A673 (cell line): ENCODE data around the gene CDK14. TPM values are rescaled to one million over a fixed set of nuclear protein-coding genes. Genes with fewer than 3 reads are reported as not detected.

Source experiments
- BruUV-seq: library from RNA; stranded (reverse); fragments of 400-500 nt; replicated peaks from 2 replicates; lab custom pipeline; 2021; lab: Mats Ljungman, UMichigan
- CTCF ChIA-PET: fragments of 300-600 bp; sonication (Branson Sonifier 250); formaldehyde crosslinking; loops from one replicate; lab custom pipeline; 2022; ENCODE audit warnings: antibody characterized with exemption; lab: Charles Lee
- POLR2A ChIA-PET: fragments of 300-600 bp; sonication (Branson Sonifier 250); formaldehyde crosslinking; loops from one replicate; lab custom pipeline; 2022; ENCODE audit warnings: antibody characterized with exemption; ENCODE audit not compliant: low non-redundant PET; lab: Charles Lee
- DNase-seq: peaks from one replicate; pipeline ENCODE4 v3.0.0-alpha.2; 2015; ENCODE audit warnings: low spot score
- H3K27ac ChIP-seq: fragments of 200-600 bp; sonication (generic); 2 replicates; pipeline ENCODE4 v1.5.1; 2016; ENCODE audit warnings: mixed run types, low read depth, mild to moderate bottlenecking, mixed read lengths, antibody characterized with exemption, low read length; ENCODE audit not compliant: poor library complexity, severe bottlenecking
- H3K27me3 ChIP-seq: fragments of 200-600 bp; sonication (generic); replicated peaks from 2 replicates; pipeline ENCODE4 v1.6.1; 2017; ENCODE audit warnings: mixed run types, low read depth, mild to moderate bottlenecking, mixed read lengths, antibody characterized with exemption, low read length; ENCODE audit not compliant: insufficient read depth, poor library complexity
- H3K36me3 ChIP-seq: fragments of 200-600 bp; sonication (generic); 2 replicates; pipeline ENCODE4 v1.6.1; 2016; ENCODE audit warnings: mixed run types, mild to moderate bottlenecking, mixed read lengths, antibody characterized with exemption, low read length; ENCODE audit not compliant: insufficient read depth, poor library complexity, severe bottlenecking
- H3K4me1 ChIP-seq: fragments of 200-600 bp; sonication (generic); 2 replicates; pipeline ENCODE4 v1.6.1; 2017; ENCODE audit warnings: mixed run types, mild to moderate bottlenecking, mixed read lengths, antibody characterized with exemption, low read length; ENCODE audit not compliant: insufficient read depth, poor library complexity, severe bottlenecking
- H3K4me3 ChIP-seq: fragments of 200-600 bp; sonication (generic); 2 replicates; pipeline ENCODE4 v1.5.1; 2016; ENCODE audit warnings: low read depth, mixed run types, mild to moderate bottlenecking, mixed read lengths, low read length; ENCODE audit not compliant: poor library complexity, severe bottlenecking
- H3K9me3 ChIP-seq: fragments of 200-600 bp; sonication (generic); 2 replicates; pipeline ENCODE4 v1.6.1; 2016; ENCODE audit warnings: mixed run types, low read depth, mild to moderate bottlenecking, mixed read lengths, antibody characterized with exemption, low read length; ENCODE audit not compliant: poor library complexity, severe bottlenecking
- EZH2 ChIP-seq: fragments of 200-600 bp; sonication (generic); IDR thresholded peaks from 2 replicates; pipeline ENCODE4 v1.6.1; 2017; ENCODE audit warnings: borderline replicate concordance, low read depth, mild to moderate bottlenecking, mixed read lengths, antibody characterized with exemption, low read length; ENCODE audit not compliant: poor library complexity, severe bottlenecking
- intact Hi-C: fragments of 100-400 bp; cut with micrococcal nuclease; formaldehyde crosslinking; loops from one replicate; pipeline ENCODE4 v1.10.0; 2022; ENCODE audit not compliant: unreplicated experiment
- total RNA-seq: library from RNA; stranded (reverse); gene quantifications from 2 replicates; pipeline ENCODE4 v1.2.3, GENCODE V29; 2021
- TF ChIP-seq, protein P1 (sequence below): fragments of 300-800, 200-600 bp; sonication (generic); conservative IDR thresholded peaks from 2 replicates; pipeline ENCODE4 v1.5.1; 2017; ENCODE audit warnings: low read depth, mild to moderate bottlenecking, antibody characterized with exemption, low read length, moderate library complexity, mixed read lengths

Gene CDK14
- total RNA-seq, 1 experiment from 2014 or later = 128 TPM

GRCh38 chr7:90894122-90894521, 298.0 kb downstream of the CDK14 start:
- CTCF ChIA-PET = no interaction called here
- BruUV-seq = no TSS peak
- Histone ChIP-seq H3K4me3 (no peak overlapping the region), H3K27me3 (no peaks in the 10 kb centered on the region), H3K4me1 (peaks cover 13% of the 10 kb centered on the region), H3K36me3 (no peaks in the 10 kb centered on the region), H3K9me3 (no peaks in the 10 kb centered on the region), H3K27ac (no peak overlapping the region)
- DNase-seq = no peak
- POLR2A ChIA-PET = no interaction called here
- TF ChIP-seq, protein P1, sequence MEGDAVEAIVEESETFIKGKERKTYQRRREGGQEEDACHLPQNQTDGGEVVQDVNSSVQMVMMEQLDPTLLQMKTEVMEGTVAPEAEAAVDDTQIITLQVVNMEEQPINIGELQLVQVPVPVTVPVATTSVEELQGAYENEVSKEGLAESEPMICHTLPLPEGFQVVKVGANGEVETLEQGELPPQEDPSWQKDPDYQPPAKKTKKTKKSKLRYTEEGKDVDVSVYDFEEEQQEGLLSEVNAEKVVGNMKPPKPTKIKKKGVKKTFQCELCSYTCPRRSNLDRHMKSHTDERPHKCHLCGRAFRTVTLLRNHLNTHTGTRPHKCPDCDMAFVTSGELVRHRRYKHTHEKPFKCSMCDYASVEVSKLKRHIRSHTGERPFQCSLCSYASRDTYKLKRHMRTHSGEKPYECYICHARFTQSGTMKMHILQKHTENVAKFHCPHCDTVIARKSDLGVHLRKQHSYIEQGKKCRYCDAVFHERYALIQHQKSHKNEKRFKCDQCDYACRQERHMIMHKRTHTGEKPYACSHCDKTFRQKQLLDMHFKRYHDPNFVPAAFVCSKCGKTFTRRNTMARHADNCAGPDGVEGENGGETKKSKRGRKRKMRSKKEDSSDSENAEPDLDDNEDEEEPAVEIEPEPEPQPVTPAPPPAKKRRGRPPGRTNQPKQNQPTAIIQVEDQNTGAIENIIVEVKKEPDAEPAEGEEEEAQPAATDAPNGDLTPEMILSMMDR = no peak
- TF ChIP-seq EZH2 = no peak
- intact Hi-C loops = no loop called here

DNA sequence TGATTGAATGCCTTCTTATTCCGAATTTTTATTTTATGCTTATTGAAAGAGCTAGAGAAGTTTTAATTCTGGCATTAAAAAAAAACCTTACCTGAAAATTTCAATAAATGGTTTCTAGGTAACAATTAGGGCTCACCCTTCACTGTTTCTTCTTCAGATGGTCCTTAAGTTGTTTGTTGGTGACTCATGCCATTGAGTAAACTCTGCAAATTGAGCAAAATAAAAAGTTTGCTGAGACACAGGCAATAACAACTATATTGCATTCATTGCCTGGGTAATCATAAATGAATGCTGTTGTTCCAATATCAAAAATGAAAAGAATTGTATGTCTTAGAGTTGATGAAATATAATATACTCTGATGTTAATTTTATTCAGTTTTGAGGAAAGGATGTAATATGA, 300.3 kb downstream of the CDK14 start:
- no TSS peak for BruUV-seq
- Histone ChIP-seq H3K27me3 (no peaks in the 10 kb centered on the region), H3K27ac (no peak overlapping the region), H3K4me3 (no peak overlapping the region), H3K9me3 (no peaks in the 10 kb centered on the region), H3K4me1 (peaks cover 7% of the 10 kb centered on the region), H3K36me3 (peaks cover 4% of the 10 kb centered on the region)
- ChIA-PET CTCF (no interaction called here), POLR2A (no interaction called here)
- DNase-seq = no peak
- no peak for TF ChIP-seq EZH2
- TF ChIP-seq, protein P1 = no peak
- intact Hi-C loops = no loop called here

GRCh38 chr7:90897961-90898469, 301.9 kb downstream of the CDK14 start:
- peaks cover 4% of the 10 kb centered on the region for H3K36me3 ChIP-seq
- no peaks in the 10 kb centered on the region for H3K27me3 ChIP-seq
- BruUV-seq = no TSS peak
- no peak for DNase-seq
- H3K4me3 ChIP-seq = no peak overlapping the region
- no peaks in the 10 kb centered on the region for H3K9me3 ChIP-seq
- peaks cover 7% of the 10 kb centered on the region for H3K4me1 ChIP-seq
- ChIA-PET CTCF (no interaction called here), POLR2A (no interaction called here)
- intact Hi-C loops = no loop called here
- TF ChIP-seq EZH2 = no peak
- TF ChIP-seq, protein P1 = no peak
- no peak overlapping the region for H3K27ac ChIP-seq
